Measurements from ENCODE around the gene TMOD4.

DNA sequence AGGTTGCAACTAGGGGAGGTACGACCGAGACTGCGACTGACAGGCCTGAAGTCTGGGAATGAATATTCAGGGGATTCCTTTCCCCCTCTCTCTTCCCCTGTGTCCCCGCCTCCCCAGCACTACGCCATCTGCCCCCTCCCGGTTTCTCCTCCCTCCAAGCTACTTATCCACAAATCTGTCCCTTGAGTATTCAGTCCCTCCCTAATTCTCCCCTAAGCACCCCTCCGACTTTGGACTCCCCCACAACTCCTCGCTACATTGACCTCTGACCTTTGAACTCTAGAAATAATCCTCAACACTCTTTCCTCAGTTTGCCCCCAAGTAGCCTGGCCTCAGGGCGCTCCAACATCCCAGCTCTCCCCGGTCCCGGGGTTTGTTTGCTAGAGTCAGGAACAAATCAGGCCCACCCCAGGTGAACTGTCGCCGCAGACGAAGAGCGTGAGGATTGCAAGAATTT lies 10.5 kb downstream of the TMOD4 start:
- TF ChIP-seq POLR2A (IDR thresholded peaks at IDR 0.05; ENCODE audit: low read depth, low read length), result no peak
- TF ChIP-seq, protein P1, sequence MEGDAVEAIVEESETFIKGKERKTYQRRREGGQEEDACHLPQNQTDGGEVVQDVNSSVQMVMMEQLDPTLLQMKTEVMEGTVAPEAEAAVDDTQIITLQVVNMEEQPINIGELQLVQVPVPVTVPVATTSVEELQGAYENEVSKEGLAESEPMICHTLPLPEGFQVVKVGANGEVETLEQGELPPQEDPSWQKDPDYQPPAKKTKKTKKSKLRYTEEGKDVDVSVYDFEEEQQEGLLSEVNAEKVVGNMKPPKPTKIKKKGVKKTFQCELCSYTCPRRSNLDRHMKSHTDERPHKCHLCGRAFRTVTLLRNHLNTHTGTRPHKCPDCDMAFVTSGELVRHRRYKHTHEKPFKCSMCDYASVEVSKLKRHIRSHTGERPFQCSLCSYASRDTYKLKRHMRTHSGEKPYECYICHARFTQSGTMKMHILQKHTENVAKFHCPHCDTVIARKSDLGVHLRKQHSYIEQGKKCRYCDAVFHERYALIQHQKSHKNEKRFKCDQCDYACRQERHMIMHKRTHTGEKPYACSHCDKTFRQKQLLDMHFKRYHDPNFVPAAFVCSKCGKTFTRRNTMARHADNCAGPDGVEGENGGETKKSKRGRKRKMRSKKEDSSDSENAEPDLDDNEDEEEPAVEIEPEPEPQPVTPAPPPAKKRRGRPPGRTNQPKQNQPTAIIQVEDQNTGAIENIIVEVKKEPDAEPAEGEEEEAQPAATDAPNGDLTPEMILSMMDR (IDR thresholded peaks at IDR 0.05 in 2 of 3, conservative IDR thresholded peaks at IDR 0.05 in 1 of 3; ENCODE audit: control insufficient read depth in 2 of 3, extremely low read depth in 1 of 3, insufficient read depth in 1 of 3, low read depth in 3 of 3, low read length in 3 of 3), result no peak
- no peak for TF ChIP-seq SP1 (IDR thresholded peaks at IDR 0.05; ENCODE audit: low read depth, low read length)
- no peak for TF ChIP-seq CREB1 (IDR thresholded peaks at IDR 0.05; ENCODE audit: low read depth)
- TF ChIP-seq ATF7 (IDR thresholded peaks at IDR 0.05; ENCODE audit: low read depth), result no peak
- TF ChIP-seq CHD2 (IDR thresholded peaks at IDR 0.05; ENCODE audit: borderline replicate concordance, low read depth, low read length), result no peak
- TF ChIP-seq NFYB (IDR thresholded peaks at IDR 0.05; ENCODE audit: insufficient read depth, low read depth, low read length), result no peak
- TF ChIP-seq, protein P2, sequence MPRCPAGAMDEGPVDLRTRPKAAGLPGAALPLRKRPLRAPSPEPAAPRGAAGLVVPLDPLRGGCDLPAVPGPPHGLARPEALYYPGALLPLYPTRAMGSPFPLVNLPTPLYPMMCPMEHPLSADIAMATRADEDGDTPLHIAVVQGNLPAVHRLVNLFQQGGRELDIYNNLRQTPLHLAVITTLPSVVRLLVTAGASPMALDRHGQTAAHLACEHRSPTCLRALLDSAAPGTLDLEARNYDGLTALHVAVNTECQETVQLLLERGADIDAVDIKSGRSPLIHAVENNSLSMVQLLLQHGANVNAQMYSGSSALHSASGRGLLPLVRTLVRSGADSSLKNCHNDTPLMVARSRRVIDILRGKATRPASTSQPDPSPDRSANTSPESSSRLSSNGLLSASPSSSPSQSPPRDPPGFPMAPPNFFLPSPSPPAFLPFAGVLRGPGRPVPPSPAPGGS (IDR thresholded peaks at IDR 0.05; ENCODE audit: borderline replicate concordance, insufficient read depth, low read depth, low read length, poor library complexity, severe bottlenecking), result no peak
- no peak for TF ChIP-seq HDGF (IDR thresholded peaks at IDR 0.05)
- no peak for TF ChIP-seq BRCA1 (IDR thresholded peaks at IDR 0.05; ENCODE audit: low read depth, low read length)
- no peak for TF ChIP-seq CBX5 (IDR thresholded peaks at IDR 0.05; ENCODE audit: low read depth)
- TF ChIP-seq, protein P3, sequence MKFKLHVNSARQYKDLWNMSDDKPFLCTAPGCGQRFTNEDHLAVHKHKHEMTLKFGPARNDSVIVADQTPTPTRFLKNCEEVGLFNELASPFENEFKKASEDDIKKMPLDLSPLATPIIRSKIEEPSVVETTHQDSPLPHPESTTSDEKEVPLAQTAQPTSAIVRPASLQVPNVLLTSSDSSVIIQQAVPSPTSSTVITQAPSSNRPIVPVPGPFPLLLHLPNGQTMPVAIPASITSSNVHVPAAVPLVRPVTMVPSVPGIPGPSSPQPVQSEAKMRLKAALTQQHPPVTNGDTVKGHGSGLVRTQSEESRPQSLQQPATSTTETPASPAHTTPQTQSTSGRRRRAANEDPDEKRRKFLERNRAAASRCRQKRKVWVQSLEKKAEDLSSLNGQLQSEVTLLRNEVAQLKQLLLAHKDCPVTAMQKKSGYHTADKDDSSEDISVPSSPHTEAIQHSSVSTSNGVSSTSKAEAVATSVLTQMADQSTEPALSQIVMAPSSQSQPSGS (IDR thresholded peaks at IDR 0.05; ENCODE audit: low read length), result no peak

All from GM12878 (cell line).